Measurements from ENCODE around the gene SIRT6.
"Not testable (repeated sequence)": the region's sequence is repeated elsewhere in the genome, so short reads cannot be mapped to it uniquely, and the experiment has no call there.

DNA sequence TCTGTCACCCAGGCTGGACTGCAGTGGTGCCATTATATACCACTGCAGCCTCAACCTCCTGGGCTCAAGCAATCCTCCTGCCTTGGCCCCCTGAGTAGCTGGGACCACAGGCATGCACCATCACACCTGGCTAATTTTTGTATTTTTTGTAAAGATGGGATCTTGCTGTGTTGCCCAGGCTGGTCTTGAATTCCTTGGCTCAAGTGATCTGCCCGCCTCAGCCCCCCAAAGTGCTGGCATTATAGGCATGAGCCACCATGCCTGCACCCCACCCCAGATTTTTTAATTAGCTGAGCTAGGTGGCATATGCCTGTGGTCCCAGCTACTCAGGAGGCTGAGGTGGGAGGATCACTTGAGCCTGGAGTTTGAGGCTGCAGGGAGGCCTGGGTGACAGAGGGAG lies 39.4 kb downstream of the SIRT6 start:
- not testable (repeated sequence) for TF ChIP-seq POLR2A (IDR thresholded peaks at IDR 0.05); POLR2AphosphoS5 (IDR thresholded peaks at IDR 0.05); EP300 (IDR thresholded peaks at IDR 0.05; ENCODE audit: low read depth)
- TF ChIP-seq, protein P1, sequence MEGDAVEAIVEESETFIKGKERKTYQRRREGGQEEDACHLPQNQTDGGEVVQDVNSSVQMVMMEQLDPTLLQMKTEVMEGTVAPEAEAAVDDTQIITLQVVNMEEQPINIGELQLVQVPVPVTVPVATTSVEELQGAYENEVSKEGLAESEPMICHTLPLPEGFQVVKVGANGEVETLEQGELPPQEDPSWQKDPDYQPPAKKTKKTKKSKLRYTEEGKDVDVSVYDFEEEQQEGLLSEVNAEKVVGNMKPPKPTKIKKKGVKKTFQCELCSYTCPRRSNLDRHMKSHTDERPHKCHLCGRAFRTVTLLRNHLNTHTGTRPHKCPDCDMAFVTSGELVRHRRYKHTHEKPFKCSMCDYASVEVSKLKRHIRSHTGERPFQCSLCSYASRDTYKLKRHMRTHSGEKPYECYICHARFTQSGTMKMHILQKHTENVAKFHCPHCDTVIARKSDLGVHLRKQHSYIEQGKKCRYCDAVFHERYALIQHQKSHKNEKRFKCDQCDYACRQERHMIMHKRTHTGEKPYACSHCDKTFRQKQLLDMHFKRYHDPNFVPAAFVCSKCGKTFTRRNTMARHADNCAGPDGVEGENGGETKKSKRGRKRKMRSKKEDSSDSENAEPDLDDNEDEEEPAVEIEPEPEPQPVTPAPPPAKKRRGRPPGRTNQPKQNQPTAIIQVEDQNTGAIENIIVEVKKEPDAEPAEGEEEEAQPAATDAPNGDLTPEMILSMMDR (IDR thresholded peaks at IDR 0.05), result not testable (repeated sequence)

Data from transverse colon (tissue), 4 donors.